Measurements from ENCODE around the gene TRIP4.
A peak's percentile ranks its signal among the peaks of the same experiment; 100 is the strongest.

DNA sequence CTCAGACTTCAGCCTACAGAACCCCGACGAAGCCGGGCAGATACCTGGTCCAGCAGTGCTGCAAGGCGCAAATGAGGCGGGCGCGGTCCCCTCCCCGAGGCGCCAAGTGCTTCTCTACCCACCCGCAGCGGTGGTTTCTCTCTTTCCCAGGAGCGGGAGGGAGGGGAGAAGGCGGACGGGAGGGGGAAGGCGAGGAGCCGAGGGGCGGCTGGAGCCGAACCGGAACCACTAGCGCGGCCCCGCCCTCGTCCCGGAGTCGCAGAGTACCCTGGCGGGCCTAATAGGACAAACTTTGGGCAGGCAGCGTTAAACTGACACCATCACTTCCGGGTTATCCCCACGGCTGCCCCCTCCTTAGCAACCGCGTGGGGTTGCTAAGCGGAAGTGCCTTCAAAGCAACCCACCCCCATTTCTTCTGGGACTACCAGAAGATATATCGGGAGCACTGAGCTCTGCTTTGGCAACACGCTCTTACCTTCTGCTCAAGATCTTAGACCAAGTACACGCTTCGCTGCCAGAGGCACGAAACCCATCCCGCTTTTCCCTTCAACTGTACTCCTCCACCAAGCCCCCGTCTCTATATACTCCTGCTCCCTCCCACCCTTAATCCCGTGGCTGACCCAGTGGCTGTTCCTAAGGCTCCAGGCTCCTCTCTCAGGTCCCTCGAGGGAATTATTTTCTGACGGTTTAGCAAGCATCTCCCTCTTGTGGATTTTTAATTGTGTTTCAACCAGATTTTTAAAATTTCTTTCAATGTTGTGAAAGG lies 31.5 kb upstream of the TRIP4 start, which contains the start of gene CSNK1G1:
- TF ChIP-seq, protein P1, sequence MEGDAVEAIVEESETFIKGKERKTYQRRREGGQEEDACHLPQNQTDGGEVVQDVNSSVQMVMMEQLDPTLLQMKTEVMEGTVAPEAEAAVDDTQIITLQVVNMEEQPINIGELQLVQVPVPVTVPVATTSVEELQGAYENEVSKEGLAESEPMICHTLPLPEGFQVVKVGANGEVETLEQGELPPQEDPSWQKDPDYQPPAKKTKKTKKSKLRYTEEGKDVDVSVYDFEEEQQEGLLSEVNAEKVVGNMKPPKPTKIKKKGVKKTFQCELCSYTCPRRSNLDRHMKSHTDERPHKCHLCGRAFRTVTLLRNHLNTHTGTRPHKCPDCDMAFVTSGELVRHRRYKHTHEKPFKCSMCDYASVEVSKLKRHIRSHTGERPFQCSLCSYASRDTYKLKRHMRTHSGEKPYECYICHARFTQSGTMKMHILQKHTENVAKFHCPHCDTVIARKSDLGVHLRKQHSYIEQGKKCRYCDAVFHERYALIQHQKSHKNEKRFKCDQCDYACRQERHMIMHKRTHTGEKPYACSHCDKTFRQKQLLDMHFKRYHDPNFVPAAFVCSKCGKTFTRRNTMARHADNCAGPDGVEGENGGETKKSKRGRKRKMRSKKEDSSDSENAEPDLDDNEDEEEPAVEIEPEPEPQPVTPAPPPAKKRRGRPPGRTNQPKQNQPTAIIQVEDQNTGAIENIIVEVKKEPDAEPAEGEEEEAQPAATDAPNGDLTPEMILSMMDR (conservative IDR thresholded peaks at IDR 0.05; ENCODE audit: low read depth, low read length), result peak; percentile 66
- TF ChIP-seq EZH2 (IDR thresholded peaks at IDR 0.05; ENCODE audit: low read length, unreplicated experiment), result no peak
- TF ChIP-seq EZH2phosphoT487 (IDR thresholded peaks at IDR 0.05; ENCODE audit: borderline replicate concordance, low read length), result no peak
